ENCODE measurements around the gene CD1D. TPM values are rescaled to one million over a fixed set of nuclear protein-coding genes. Genes with fewer than 3 reads are reported as not detected.
"Not testable (repeated sequence)": the region's sequence is repeated elsewhere in the genome, so short reads cannot be mapped to it uniquely, and the experiment has no call there.

The CD1D gene
- total RNA-seq, 1 donor from 2014 or later: 0.49 TPM

- Histone ChIP-seq H3K36me3 (no peaks in the 10 kb centered on the region), H3K4me1 (no peaks in the 10 kb centered on the region), H3K27ac (no peak overlapping the region), H3K27me3 (no peaks in the 10 kb centered on the region), H3K4me3 (no peak overlapping the region), H3K9me3 (no peaks in the 10 kb centered on the region)
- intact Hi-C loops (cut with DNase I): no loop called here
- no peak for TF ChIP-seq POLR2A (IDR thresholded peaks at IDR 0.05)
- no peak for TF ChIP-seq POLR2AphosphoS5 (IDR thresholded peaks at IDR 0.05; ENCODE audit: insufficient read depth in 1 of 2, low read depth in 1 of 2)
- no peak for TF ChIP-seq CTCF (IDR thresholded peaks at IDR 0.05)
- no peak for DNase-seq (ENCODE audit: extremely low spot score in 2 of 2)
Observed at GRCh38 chr1:158155673-158156072, 25.0 kb upstream of the CD1D start.

- Histone ChIP-seq H3K27ac (no peak overlapping the region), H3K4me3 (no peak overlapping the region), H3K36me3 (no peaks in the 10 kb centered on the region), H3K4me1 (no peaks in the 10 kb centered on the region), H3K9me3 (no peaks in the 10 kb centered on the region), H3K27me3 (no peaks in the 10 kb centered on the region)
- no peak for DNase-seq (ENCODE audit: extremely low spot score in 2 of 2)
- TF ChIP-seq CTCF (IDR thresholded peaks at IDR 0.05) (no peak), POLR2AphosphoS5 (IDR thresholded peaks at IDR 0.05; ENCODE audit: insufficient read depth in 1 of 2, low read depth in 1 of 2) (no peak), POLR2A (IDR thresholded peaks at IDR 0.05) (no peak)
- intact Hi-C loops (cut with DNase I): no loop called here
Observed at GRCh38 chr1:158159597-158159996, 21.1 kb upstream of the CD1D start.

GRCh38 chr1:158161446-158161845 lies 19.2 kb upstream of the CD1D start:
- H3K27ac ChIP-seq: no peak overlapping the region
- no peak for DNase-seq (ENCODE audit: extremely low spot score in 2 of 2)
- H3K27me3 ChIP-seq: no peaks in the 10 kb centered on the region
- no peaks in the 10 kb centered on the region for H3K9me3 ChIP-seq
- no peak overlapping the region for H3K4me3 ChIP-seq
- H3K36me3 ChIP-seq: no peaks in the 10 kb centered on the region
- intact Hi-C loops (cut with DNase I): no loop called here
- H3K4me1 ChIP-seq: no peaks in the 10 kb centered on the region
- TF ChIP-seq POLR2AphosphoS5 (IDR thresholded peaks at IDR 0.05; ENCODE audit: insufficient read depth in 1 of 2, low read depth in 1 of 2): no peak
- TF ChIP-seq POLR2A (IDR thresholded peaks at IDR 0.05): no peak
- TF ChIP-seq CTCF (IDR thresholded peaks at IDR 0.05): no peak

- no peak for DNase-seq (ENCODE audit: extremely low spot score in 2 of 2)
- Histone ChIP-seq H3K4me3 (no peak overlapping the region), H3K36me3 (no peaks in the 10 kb centered on the region), H3K27me3 (no peaks in the 10 kb centered on the region), H3K9me3 (no peaks in the 10 kb centered on the region), H3K4me1 (no peaks in the 10 kb centered on the region), H3K27ac (no peak overlapping the region)
- intact Hi-C loops (cut with DNase I): no loop called here
- no peak for TF ChIP-seq POLR2A (IDR thresholded peaks at IDR 0.05)
- no peak for TF ChIP-seq POLR2AphosphoS5 (IDR thresholded peaks at IDR 0.05; ENCODE audit: insufficient read depth in 1 of 2, low read depth in 1 of 2)
- no peak for TF ChIP-seq CTCF (IDR thresholded peaks at IDR 0.05)
Observed at GRCh38 chr1:158163000-158163947, 17.4 kb upstream of the CD1D start.

- intact Hi-C loops (cut with DNase I): no loop called here
- DNase-seq (ENCODE audit: extremely low spot score in 2 of 2): no peak
- no peaks in the 10 kb centered on the region for H3K36me3 ChIP-seq
- TF ChIP-seq POLR2A (IDR thresholded peaks at IDR 0.05) (no peak), POLR2AphosphoS5 (IDR thresholded peaks at IDR 0.05; ENCODE audit: insufficient read depth in 1 of 2, low read depth in 1 of 2) (no peak), CTCF (IDR thresholded peaks at IDR 0.05) (no peak)
- H3K4me3 ChIP-seq: no peak overlapping the region
- H3K27ac ChIP-seq: no peak overlapping the region
- no peaks in the 10 kb centered on the region for H3K4me1 ChIP-seq
- H3K9me3 ChIP-seq: no peaks in the 10 kb centered on the region
- H3K27me3 ChIP-seq: no peaks in the 10 kb centered on the region
Observed at GRCh38 chr1:158169105-158169504, 11.6 kb upstream of the CD1D start.

GRCh38 chr1:158175915-158176314 lies 4.8 kb upstream of the CD1D start:
- H3K27ac ChIP-seq; H3K9me3 ChIP-seq; H3K36me3 ChIP-seq; H3K27me3 ChIP-seq; intact Hi-C loops (cut with DNase I); DNase-seq (ENCODE audit: extremely low spot score in 2 of 2); H3K4me1 ChIP-seq; H3K4me3 ChIP-seq: not testable (repeated sequence)
